Measurements from ENCODE around the gene MYH16. TPM values are rescaled to one million over a fixed set of nuclear protein-coding genes. Genes with fewer than 3 reads are reported as not detected.

Gene MYH16
- total and polyA plus RNA-seq, 2 donors (not counting 1 experiment from before 2014, with no cell fraction given), result not detected

DNA sequence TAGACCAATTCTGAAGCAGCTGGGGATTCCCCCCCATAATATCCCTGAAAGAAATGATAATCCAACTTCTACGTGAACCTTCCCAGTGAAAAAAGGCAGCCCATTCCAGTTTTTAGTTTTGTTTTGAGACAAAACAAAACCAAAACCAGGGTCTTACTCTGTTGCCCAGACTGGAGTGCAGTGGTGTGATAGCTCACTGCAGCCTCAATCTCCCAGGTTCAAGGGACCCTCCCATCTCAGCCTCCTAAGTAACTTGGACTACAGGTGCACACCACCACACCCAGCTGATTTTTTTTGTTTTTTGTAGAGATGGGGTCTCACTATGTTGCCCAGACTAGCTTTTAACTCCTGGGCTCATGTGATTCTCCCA lies 40.5 kb downstream of the MYH16 start:
- WGBS (ENCODE audit: insufficient coverage), result no CpG with 5 or more reads among the region's 1 CpG
- ChIA-PET POLR2A (no interaction called here), CTCF (interaction anchor here (0.6 to 6.6 kb wide), 9 partner anchors 8 to 879 kb away, joined by 3 to 113 read pairs (median 4); no protein-coding TSS in a partner anchor)
- Mint-ChIP-seq H3K27ac (no peak overlapping the region), H3K27me3 (peaks cover 3% of the 10 kb centered on the region), H3K9me3 (ENCODE audit: insufficient read depth) (peaks cover 2% of the 10 kb centered on the region), H3K4me3 (peak overlapping the region; percentile 14), H3K4me1 (peaks cover 4% of the 10 kb centered on the region)
- ATAC-seq (ENCODE audit: low read depth), result peak; percentile 10
- Histone ChIP-seq H3K27me3 (replicated peaks in 1 of 4; ENCODE audit: control extremely low read depth in 1 of 4, control insufficient read depth in 3 of 4, insufficient read depth in 4 of 4, low read length in 3 of 4) (peaks cover 0 to 3% (median 0%) of the 10 kb centered on the region in 4 experiments), H3K36me3 (replicated peaks in 1 of 2; ENCODE audit: control extremely low read depth in 1 of 2, control insufficient read depth in 1 of 2, extremely low read depth in 1 of 2, insufficient read depth in 2 of 2, low read length in 1 of 2) (no peaks in the 10 kb centered on the region), H4K20me1 (ENCODE audit: control insufficient read depth, insufficient read depth, low read length, poor library complexity, severe bottlenecking) (no peaks in the 10 kb centered on the region), H2AFZ (ENCODE audit: insufficient read depth, low read depth, low read length, poor library complexity, severe bottlenecking) (peak overlapping the region; percentile 56), H3K9me3 (ENCODE audit: control extremely low read depth in 1 of 3, control insufficient read depth in 2 of 3, insufficient read depth in 1 of 3, low read length in 2 of 3) (peaks cover 0 to 12% (median 0%) of the 10 kb centered on the region in 3 donors), H3K4me3 (ENCODE audit: control extremely low read depth in 1 of 5, extremely low read depth in 1 of 5, insufficient read depth in 1 of 5, low read depth in 2 of 5, low read length in 4 of 5) (peak overlapping the region in 2 of 5 experiments; percentile 39 to 40), H3K79me2 (ENCODE audit: control insufficient read depth, insufficient read depth, low read length) (no peaks in the 10 kb centered on the region), H3K9ac (ENCODE audit: low read length) (peak overlapping the region; percentile 42), H3K4me2 (replicated peaks; ENCODE audit: low read depth, low read length, poor library complexity, severe bottlenecking) (peak overlapping the region; percentile 48), H3K27ac (ENCODE audit: low read length in 2 of 2) (no peak overlapping the region), H3K4me1 (ENCODE audit: control insufficient read depth in 2 of 2, insufficient read depth in 2 of 2, low read length in 2 of 2) (peaks cover 0 to 8% of the 10 kb centered on the region in 2 donors)
- no peak for TF ChIP-seq EZH2 (IDR thresholded peaks at IDR 0.05; ENCODE audit: borderline replicate concordance, insufficient read depth, low read depth, low read length, poor library complexity, severe bottlenecking)
- TF ChIP-seq, protein P1, sequence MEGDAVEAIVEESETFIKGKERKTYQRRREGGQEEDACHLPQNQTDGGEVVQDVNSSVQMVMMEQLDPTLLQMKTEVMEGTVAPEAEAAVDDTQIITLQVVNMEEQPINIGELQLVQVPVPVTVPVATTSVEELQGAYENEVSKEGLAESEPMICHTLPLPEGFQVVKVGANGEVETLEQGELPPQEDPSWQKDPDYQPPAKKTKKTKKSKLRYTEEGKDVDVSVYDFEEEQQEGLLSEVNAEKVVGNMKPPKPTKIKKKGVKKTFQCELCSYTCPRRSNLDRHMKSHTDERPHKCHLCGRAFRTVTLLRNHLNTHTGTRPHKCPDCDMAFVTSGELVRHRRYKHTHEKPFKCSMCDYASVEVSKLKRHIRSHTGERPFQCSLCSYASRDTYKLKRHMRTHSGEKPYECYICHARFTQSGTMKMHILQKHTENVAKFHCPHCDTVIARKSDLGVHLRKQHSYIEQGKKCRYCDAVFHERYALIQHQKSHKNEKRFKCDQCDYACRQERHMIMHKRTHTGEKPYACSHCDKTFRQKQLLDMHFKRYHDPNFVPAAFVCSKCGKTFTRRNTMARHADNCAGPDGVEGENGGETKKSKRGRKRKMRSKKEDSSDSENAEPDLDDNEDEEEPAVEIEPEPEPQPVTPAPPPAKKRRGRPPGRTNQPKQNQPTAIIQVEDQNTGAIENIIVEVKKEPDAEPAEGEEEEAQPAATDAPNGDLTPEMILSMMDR (IDR thresholded peaks at IDR 0.05), result peak; percentile 57
- DNase-seq, result no peak
- intact Hi-C loops (cut with micrococcal nuclease), result loop anchor here (10.0 kb wide), 1 partner anchor 438 kb away; the partner anchor contains the start of genes TMEM130 and TRRAP

GRCh38 chr7:99314504-99314903 lies 41.9 kb downstream of the MYH16 start:
- no peaks in the 10 kb centered on the region for H4K20me1 ChIP-seq (ENCODE audit: control insufficient read depth, insufficient read depth, low read length, poor library complexity, severe bottlenecking)
- WGBS (ENCODE audit: insufficient coverage), result 90% methylated on average over 3 of the region's 7 CpGs
- ChIA-PET POLR2A (no interaction called here), CTCF (interaction anchor here (0.6 to 6.6 kb wide), 3 partner anchors 11 to 274 kb away, joined by 3 to 113 read pairs (median 5); partner anchors contain the start of gene ARPC1A)
- no peak overlapping the region for H2AFZ ChIP-seq (ENCODE audit: insufficient read depth, low read depth, low read length, poor library complexity, severe bottlenecking)
- no peak overlapping the region for H3K4me2 ChIP-seq (replicated peaks; ENCODE audit: low read depth, low read length, poor library complexity, severe bottlenecking)
- no peak overlapping the region for H3K4me3 Mint-ChIP-seq
- H3K27ac Mint-ChIP-seq, result no peak overlapping the region
- peaks cover 2% of the 10 kb centered on the region for H3K9me3 Mint-ChIP-seq (ENCODE audit: insufficient read depth)
- H3K79me2 ChIP-seq (ENCODE audit: control insufficient read depth, insufficient read depth, low read length), result no peaks in the 10 kb centered on the region
- H3K4me1 ChIP-seq (ENCODE audit: control insufficient read depth in 2 of 2, insufficient read depth in 2 of 2, low read length in 2 of 2), result peaks cover 0 to 8% of the 10 kb centered on the region in 2 donors
- peaks cover 3% of the 10 kb centered on the region for H3K27me3 Mint-ChIP-seq
- H3K4me3 ChIP-seq (ENCODE audit: control extremely low read depth in 1 of 5, extremely low read depth in 1 of 5, insufficient read depth in 1 of 5, low read depth in 2 of 5, low read length in 4 of 5), result no peak overlapping the region
- DNase-seq (no peak), ATAC-seq (ENCODE audit: low read depth) (no peak)
- H3K9me3 ChIP-seq (ENCODE audit: control extremely low read depth in 1 of 3, control insufficient read depth in 2 of 3, insufficient read depth in 1 of 3, low read length in 2 of 3), result peaks cover 0 to 11% (median 0%) of the 10 kb centered on the region in 3 donors
- no peak for TF ChIP-seq EZH2 (IDR thresholded peaks at IDR 0.05; ENCODE audit: borderline replicate concordance, insufficient read depth, low read depth, low read length, poor library complexity, severe bottlenecking)
- TF ChIP-seq, protein P1 (IDR thresholded peaks at IDR 0.05), result no peak
- no peak overlapping the region for H3K9ac ChIP-seq (ENCODE audit: low read length)
- no peak overlapping the region for H3K27ac ChIP-seq (ENCODE audit: low read length in 2 of 2)
- no peaks in the 10 kb centered on the region for H3K36me3 ChIP-seq (replicated peaks in 1 of 2; ENCODE audit: control extremely low read depth in 1 of 2, control insufficient read depth in 1 of 2, extremely low read depth in 1 of 2, insufficient read depth in 2 of 2, low read length in 1 of 2)
- peaks cover 4% of the 10 kb centered on the region for H3K4me1 Mint-ChIP-seq
- H3K27me3 ChIP-seq (replicated peaks in 1 of 4; ENCODE audit: control extremely low read depth in 1 of 4, control insufficient read depth in 3 of 4, insufficient read depth in 4 of 4, low read length in 3 of 4), result peaks cover 0 to 3% (median 0%) of the 10 kb centered on the region in 4 experiments
- intact Hi-C loops (cut with micrococcal nuclease), result loop anchor here (10.0 kb wide), 1 partner anchor 440 kb away; the partner anchor contains the start of genes TMEM130 and TRRAP

Data from B cell (primary cell).